HEK293 (cell line): ENCODE data around the gene TCF21.

ENCODE experiments used
- CTCF ChIP-seq: fragments of 450-650 bp; formaldehyde crosslinking; IDR thresholded peaks from 2 replicates; pipeline ENCODE4 v1.5.1; 2016; ENCODE audit warnings: missing biosample characterization, missing genetic modification characterization
- GLI4 ChIP-seq: fragments of 450-650 bp; formaldehyde crosslinking; IDR thresholded peaks from 2 replicates; pipeline ENCODE4 v1.5.1; 2016; ENCODE audit warnings: missing biosample characterization, missing genetic modification characterization
- ZNF114 ChIP-seq: fragments of 450-650 bp; formaldehyde crosslinking; IDR thresholded peaks from 2 replicates; pipeline ENCODE4 v1.5.0; 2017; ENCODE audit warnings: missing biosample characterization, missing genetic modification characterization
- ZNF155 ChIP-seq: fragments of 450-650 bp; formaldehyde crosslinking; IDR thresholded peaks from 2 replicates; pipeline ENCODE4 v1.5.1; 2016; ENCODE audit warnings: missing biosample characterization, missing genetic modification characterization
- ZNF174 ChIP-seq: fragments of 450-650 bp; formaldehyde crosslinking; IDR thresholded peaks from 2 replicates; pipeline ENCODE4 v1.5.0; 2017; ENCODE audit warnings: missing biosample characterization, mild to moderate bottlenecking, missing genetic modification characterization
- ZNF248 ChIP-seq: fragments of 450-650 bp; formaldehyde crosslinking; IDR thresholded peaks from 2 replicates; pipeline ENCODE4 v1.5.1; 2017; ENCODE audit warnings: missing biosample characterization, missing genetic modification characterization
- ZNF549 ChIP-seq: fragments of 450-650 bp; IDR thresholded peaks from 2 replicates; pipeline ENCODE4 v1.5.1; 2018; ENCODE audit warnings: missing biosample characterization, missing genetic modification characterization, mild to moderate bottlenecking, inconsistent platforms, moderate library complexity
- ZNF777 ChIP-seq: fragments of 450-650 bp; formaldehyde crosslinking; IDR thresholded peaks from 2 replicates; pipeline ENCODE4 v1.5.1; 2017; ENCODE audit warnings: missing biosample characterization, missing genetic modification characterization, borderline replicate concordance

DNA sequence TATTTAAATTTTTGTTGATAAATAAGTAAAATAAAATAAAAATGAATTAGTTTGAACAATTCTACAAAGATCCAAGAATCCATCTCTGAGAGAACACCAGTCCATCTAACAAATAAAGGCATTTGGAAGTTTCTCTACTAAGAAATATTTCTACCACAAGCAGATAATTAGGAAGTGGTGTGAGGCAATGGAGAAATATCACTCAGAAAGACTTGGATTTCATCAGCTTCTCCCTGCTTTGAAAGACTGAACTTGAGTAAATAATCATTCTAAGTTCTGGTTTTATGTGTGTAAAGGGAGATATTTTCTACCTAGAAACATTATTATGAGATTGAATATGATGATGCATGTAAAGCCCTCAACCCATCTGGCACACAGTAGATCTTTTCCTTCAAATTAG, 17.8 kb upstream of the TCF21 start:
- no peak for TF ChIP-seq ZNF777 (tag by site-specific recombination)
- TF ChIP-seq CTCF (tag by site-specific recombination) = no peak
- no peak for TF ChIP-seq ZNF549 (tag by site-specific recombination)
- TF ChIP-seq GLI4 (tag by site-specific recombination) = no peak
- TF ChIP-seq ZNF114 (tag by site-specific recombination) = no peak
- TF ChIP-seq ZNF155 = no peak
- TF ChIP-seq ZNF248 (tag by site-specific recombination) = no peak
- TF ChIP-seq ZNF174 (tag by site-specific recombination) = no peak
